Endothelial cell of umbilical vein (primary cell): Measurements from ENCODE around the gene MAST1. TPM values are rescaled to one million over a fixed set of nuclear protein-coding genes. Genes with fewer than 3 reads are reported as not detected.

Experiments
- BruUV-seq: library from RNA; stranded (reverse); fragments of 400-500 nt; replicated peaks from 2 replicates; lab custom pipeline; 2021; lab: Mats Ljungman, UMichigan
- CTCF ChIA-PET: fragments of 300-600, 350-600 bp; sonication (Branson Sonifier 250); formaldehyde crosslinking; loops from one replicate; lab custom pipeline; 2021; ENCODE audit warnings: antibody characterized with exemption, inconsistent platforms; lab: Charles Lee
- POLR2A ChIA-PET: fragments of 300-600, 350-600 bp; sonication (Branson Sonifier 250); formaldehyde crosslinking; loops from one replicate; lab custom pipeline; 2021; ENCODE audit warnings: antibody characterized with exemption, inconsistent platforms; lab: Charles Lee
- DNase-seq: peaks from one replicate; pipeline ENCODE4 v3.0.0-alpha.2; 2011; ENCODE audit warnings: low read depth, low spot score
- FAIRE-seq: peaks from 2 replicates; lab custom pipeline; 2011; peaks lifted over from hg19 to GRCh38; lab: Jason Lieb, UNC
- H2AFZ ChIP-seq: 2 replicates; pipeline ENCODE4 v1.6.0; 2012; ENCODE audit warnings: low read depth, low read length, control low read depth, inconsistent platforms
- H3K27ac ChIP-seq: 2 replicates; pipeline ENCODE4 v1.5.1; 2011; ENCODE audit warnings: low read depth, mild to moderate bottlenecking, control low read depth, low read length, moderate library complexity; ENCODE audit not compliant: insufficient read depth
- H3K27me3 ChIP-seq, 2 experiments: 2 replicates each; pipeline versions ENCODE4 v1.6.0 to v1.6.1; 2011; ENCODE audit warnings: low read length in 2 of 2, mixed read lengths in 1 of 2; ENCODE audit not compliant: control insufficient read depth in 2 of 2, insufficient read depth in 2 of 2
- H3K36me3 ChIP-seq, 2 experiments: 2 replicates in 1 of 2; 3 replicates in 1 of 2; pipeline ENCODE4 v1.5.1; 2011; ENCODE audit warnings: low read length in 2 of 2, mild to moderate bottlenecking in 1 of 2, moderate library complexity in 1 of 2; ENCODE audit not compliant: control insufficient read depth in 2 of 2, insufficient read depth in 2 of 2; ENCODE audit errors: extremely low read depth in 1 of 2
- H3K4me1 ChIP-seq: 3 replicates; pipeline ENCODE4 v1.5.1; 2011; ENCODE audit warnings: mild to moderate bottlenecking, low read length; ENCODE audit not compliant: control insufficient read depth, insufficient read depth; ENCODE audit errors: extremely low read depth
- H3K4me2 ChIP-seq: 2 replicates; pipeline ENCODE4 v1.6.1; 2011; ENCODE audit warnings: low read length, control low read depth, mixed read lengths; ENCODE audit not compliant: insufficient read depth
- H3K4me3 ChIP-seq, 3 experiments: fragments of 200-600 bp in 1 of 3; sonication (generic), shearing (Covaris generic) in 1 of 3; replicated peaks in 1 of 3; 2 replicates each; pipeline ENCODE4 v1.5.1; 2011 to 2016; ENCODE audit warnings: control low read depth in 3 of 3, low read length in 3 of 3, mild to moderate bottlenecking in 2 of 3, inconsistent platforms in 1 of 3, low read depth in 1 of 3, moderate library complexity in 1 of 3; ENCODE audit not compliant: insufficient read depth in 1 of 3
- H3K79me2 ChIP-seq: 2 replicates; pipeline ENCODE4 v1.6.0; 2012; ENCODE audit warnings: low read length, inconsistent platforms; ENCODE audit not compliant: control insufficient read depth, insufficient read depth
- H3K9ac ChIP-seq: replicated peaks from 2 replicates; pipeline ENCODE3; 2011; ENCODE audit warnings: low read length, control low read depth; ENCODE audit not compliant: insufficient read depth; ENCODE audit errors: extremely low read depth
- H3K9me1 ChIP-seq: replicated peaks from 3 replicates; pipeline ENCODE4 v1.6.0; 2011; ENCODE audit warnings: mild to moderate bottlenecking, low read length; ENCODE audit not compliant: control insufficient read depth, insufficient read depth; ENCODE audit errors: extremely low read depth
- H3K9me3 ChIP-seq: replicated peaks from 2 replicates; pipeline ENCODE4 v1.5.1; 2012; ENCODE audit warnings: low read length, inconsistent platforms; ENCODE audit not compliant: control insufficient read depth, insufficient read depth
- H4K20me1 ChIP-seq: replicated peaks from 2 replicates; pipeline ENCODE3; 2011; ENCODE audit warnings: mild to moderate bottlenecking, low read length; ENCODE audit not compliant: control insufficient read depth, insufficient read depth; ENCODE audit errors: extremely low read depth
- FOS ChIP-seq: IDR thresholded peaks from 2 replicates; pipeline ENCODE4 v1.6.1; 2011; ENCODE audit warnings: mild to moderate bottlenecking, low read length, moderate library complexity, borderline replicate concordance; ENCODE audit not compliant: insufficient read depth
- GATA2 ChIP-seq: IDR thresholded peaks from 2 replicates; pipeline ENCODE4 v1.7.0; 2011; ENCODE audit warnings: low read depth, mild to moderate bottlenecking, moderate library complexity, mixed read lengths, low read length; ENCODE audit not compliant: insufficient read length, insufficient read depth
- JUN ChIP-seq: IDR thresholded peaks from 2 replicates; pipeline ENCODE4 v1.6.1; 2011; ENCODE audit warnings: borderline replicate concordance, low read depth; ENCODE audit not compliant: insufficient read length, insufficient read depth
- MYC ChIP-seq: IDR thresholded peaks from one replicate; pipeline ENCODE4 v1.6.1; 2011; ENCODE audit warnings: mild to moderate bottlenecking, low read depth, low read length
- POLR2A ChIP-seq: IDR thresholded peaks from 2 replicates; pipeline ENCODE4 v1.6.1; 2012; ENCODE audit warnings: low read depth, mild to moderate bottlenecking, control low read depth, low read length
- POLR2AphosphoS5 ChIP-seq: IDR thresholded peaks from 2 replicates; pipeline ENCODE4 v1.6.1; 2012; ENCODE audit warnings: low read depth, mild to moderate bottlenecking, control low read depth, low read length, moderate library complexity; ENCODE audit not compliant: insufficient read depth
- dilution Hi-C: fragments of 300-500 bp; cut with MboI; formaldehyde crosslinking; loops from one replicate; pipeline ENCODE4 v1.15.0; 2019; ENCODE audit warnings: low sequenced_read_pairs; ENCODE audit not compliant: extremely low pct_ligation_motif_present
- intact Hi-C: fragments of 100-400 bp; cut with micrococcal nuclease; formaldehyde crosslinking; loops from one replicate; pipeline ENCODE4 v1.10.0; 2022
- polyA plus RNA-seq, 4 experiments: library from polyadenylated mRNA; depleted of rRNA in 3 of 4; stranded (reverse) in 3 of 4; unstranded in 1 of 4; fragments of >200 nt; gene quantifications; 2 replicates each; pipeline versions ENCODE4 v1.2.1 to v1.2.3, GENCODE V29; 2011 to 2012; ENCODE audit warnings: missing spikeins in 1 of 4
- total RNA-seq: library from RNA; stranded (reverse); gene quantifications from 2 replicates; pipeline ENCODE4 v1.2.3, GENCODE V29; 2021
- TF ChIP-seq, protein P1 (sequence below), 2 donors: IDR thresholded peaks; 1 replicate in 1 of 2; 2 replicates in 1 of 2; pipeline ENCODE4 v1.5.1; 2011; ENCODE audit warnings: low read length in 2 of 2, mild to moderate bottlenecking in 2 of 2, moderate library complexity in 2 of 2, control low read depth in 1 of 2, inconsistent platforms in 1 of 2, low read depth in 1 of 2; ENCODE audit not compliant: insufficient read depth in 1 of 2; ENCODE audit errors: extremely low read depth in 1 of 2
- TF ChIP-seq, protein P2 (sequence below): IDR thresholded peaks from 2 replicates; pipeline ENCODE4 v1.6.1; 2011; ENCODE audit not compliant: insufficient read depth, insufficient read length

Gene MAST1
- total and polyA plus RNA-seq, 2 donors (not counting 3 experiments of a cell fraction or from before 2014, with no cell fraction given) = 0.13 to 0.46 TPM

DNA sequence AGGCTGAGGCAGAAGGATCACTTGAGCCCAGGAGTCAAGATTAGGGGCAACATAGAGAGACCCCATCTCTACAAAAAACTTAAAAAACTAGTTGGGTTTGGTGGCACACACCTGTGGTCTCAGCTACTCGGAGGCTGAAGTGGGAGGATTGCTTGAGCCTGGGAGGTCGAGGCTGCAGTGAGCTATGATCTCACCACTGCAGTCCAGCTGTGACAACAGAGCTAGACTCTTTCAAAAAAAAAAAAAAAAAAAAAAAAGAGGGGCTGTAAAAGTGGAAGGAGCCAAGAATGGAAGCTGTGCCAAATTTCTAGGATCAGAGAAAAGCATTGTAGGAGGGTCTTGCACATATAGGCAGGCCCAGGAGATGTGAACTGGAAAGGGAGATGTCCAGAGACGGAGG lies 33.4 kb downstream of the MAST1 start:
- H2AFZ ChIP-seq = no peak overlapping the region
- ChIA-PET POLR2A (interaction anchor here (0.6 kb wide), 2 partner anchors 440 to 1548 kb away, joined by 4 to 7 read pairs; no protein-coding TSS in a partner anchor), CTCF (interaction anchor here (3.3 kb wide), 1 partner anchor 10 kb away, joined by 14 read pairs; the partner anchor contains the start of gene DNASE2)
- H3K4me2 ChIP-seq = no peak overlapping the region
- no peak for DNase-seq
- dilution Hi-C loops (no loop called here), intact Hi-C loops (no loop called here)
- H4K20me1 ChIP-seq = no peaks in the 10 kb centered on the region
- no peak overlapping the region for H3K9ac ChIP-seq
- no peaks in the 10 kb centered on the region for H3K9me1 ChIP-seq
- H3K36me3 ChIP-seq = no peaks in the 10 kb centered on the region
- peaks cover 2% of the 10 kb centered on the region for H3K4me1 ChIP-seq
- no TSS peak for BruUV-seq
- no peak overlapping the region for H3K4me3 ChIP-seq
- H3K9me3 ChIP-seq = no peaks in the 10 kb centered on the region
- H3K27me3 ChIP-seq = no peaks in the 10 kb centered on the region
- no peak for TF ChIP-seq POLR2A
- TF ChIP-seq POLR2AphosphoS5 = no peak
- TF ChIP-seq JUN = no peak
- no peak for TF ChIP-seq FOS
- FAIRE-seq = no peak
- no peaks in the 10 kb centered on the region for H3K79me2 ChIP-seq
- no peak overlapping the region for H3K27ac ChIP-seq

- Histone ChIP-seq H3K27me3 (no peaks in the 10 kb centered on the region), H3K27ac (no peak overlapping the region), H3K4me1 (peaks cover 2% of the 10 kb centered on the region), H3K9ac (no peak overlapping the region), H3K9me1 (no peaks in the 10 kb centered on the region), H3K4me3 (no peak overlapping the region), H3K9me3 (no peaks in the 10 kb centered on the region), H3K79me2 (no peaks in the 10 kb centered on the region), H3K4me2 (no peak overlapping the region), H4K20me1 (no peaks in the 10 kb centered on the region), H3K36me3 (no peaks in the 10 kb centered on the region), H2AFZ (no peak overlapping the region)
- TF ChIP-seq, protein P1, sequence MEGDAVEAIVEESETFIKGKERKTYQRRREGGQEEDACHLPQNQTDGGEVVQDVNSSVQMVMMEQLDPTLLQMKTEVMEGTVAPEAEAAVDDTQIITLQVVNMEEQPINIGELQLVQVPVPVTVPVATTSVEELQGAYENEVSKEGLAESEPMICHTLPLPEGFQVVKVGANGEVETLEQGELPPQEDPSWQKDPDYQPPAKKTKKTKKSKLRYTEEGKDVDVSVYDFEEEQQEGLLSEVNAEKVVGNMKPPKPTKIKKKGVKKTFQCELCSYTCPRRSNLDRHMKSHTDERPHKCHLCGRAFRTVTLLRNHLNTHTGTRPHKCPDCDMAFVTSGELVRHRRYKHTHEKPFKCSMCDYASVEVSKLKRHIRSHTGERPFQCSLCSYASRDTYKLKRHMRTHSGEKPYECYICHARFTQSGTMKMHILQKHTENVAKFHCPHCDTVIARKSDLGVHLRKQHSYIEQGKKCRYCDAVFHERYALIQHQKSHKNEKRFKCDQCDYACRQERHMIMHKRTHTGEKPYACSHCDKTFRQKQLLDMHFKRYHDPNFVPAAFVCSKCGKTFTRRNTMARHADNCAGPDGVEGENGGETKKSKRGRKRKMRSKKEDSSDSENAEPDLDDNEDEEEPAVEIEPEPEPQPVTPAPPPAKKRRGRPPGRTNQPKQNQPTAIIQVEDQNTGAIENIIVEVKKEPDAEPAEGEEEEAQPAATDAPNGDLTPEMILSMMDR (IDR thresholded peaks at IDR 0.05; ENCODE audit: extremely low read depth in 1 of 2, insufficient read depth in 1 of 2, low read depth in 1 of 2, low read length in 2 of 2) = no peak
- no peak for TF ChIP-seq MYC
- TF ChIP-seq JUN = no peak
- TF ChIP-seq GATA2 = no peak
- TF ChIP-seq, protein P2, sequence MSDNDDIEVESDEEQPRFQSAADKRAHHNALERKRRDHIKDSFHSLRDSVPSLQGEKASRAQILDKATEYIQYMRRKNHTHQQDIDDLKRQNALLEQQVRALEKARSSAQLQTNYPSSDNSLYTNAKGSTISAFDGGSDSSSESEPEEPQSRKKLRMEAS = no peak
- TF ChIP-seq POLR2A = no peak
- no peak for TF ChIP-seq POLR2AphosphoS5
- TF ChIP-seq FOS = no peak
- intact Hi-C loops (no loop called here), dilution Hi-C loops (no loop called here)
- CTCF ChIA-PET = interaction anchor here (1.3 to 3.3 kb wide), 3 partner anchors 9 to 106 kb away, joined by 6 to 14 read pairs (median 6); partner anchors contain the start of gene DNASE2
- FAIRE-seq (no peak), DNase-seq (no peak)
- POLR2A ChIA-PET = interaction anchor here (0.6 kb wide), 1 partner anchor 49 kb away, joined by 5 read pairs; no protein-coding TSS in a partner anchor
- no TSS peak for BruUV-seq
Measured at GRCh38 chr19:12872255-12872654, 33.9 kb downstream of the MAST1 start.
